ENCODE data around the gene SRPRB. TPM values are rescaled to one million over a fixed set of nuclear protein-coding genes. Genes with fewer than 3 reads are reported as not detected.

SRPRB gene
- total and polyA plus RNA-seq, 2 experiments from 2014 or later = 29.2 to 40.9 TPM

DNA sequence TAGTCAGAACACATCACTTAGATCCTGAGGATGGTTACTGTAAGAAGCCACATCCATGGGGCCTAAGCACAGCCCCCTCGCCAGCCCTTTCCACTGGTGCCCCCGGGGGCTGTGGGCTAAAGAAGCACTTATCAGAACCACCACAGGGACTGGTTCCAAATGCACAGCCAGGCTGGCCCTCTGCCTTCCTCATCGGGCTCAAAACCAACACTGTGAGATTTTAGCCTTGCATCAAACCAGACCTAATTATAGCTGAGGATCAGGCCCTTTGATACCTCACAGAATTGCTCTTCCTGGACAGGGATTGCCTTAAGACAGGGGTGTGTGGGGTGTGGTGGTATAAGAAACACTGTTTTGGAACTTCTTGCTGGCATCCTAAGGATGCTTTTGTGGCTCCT is 23.7 kb downstream of the SRPRB start:
- no peak for DNase-seq (ENCODE audit: low read depth in 1 of 2, low spot score in 1 of 2)
- TF ChIP-seq, protein P1, sequence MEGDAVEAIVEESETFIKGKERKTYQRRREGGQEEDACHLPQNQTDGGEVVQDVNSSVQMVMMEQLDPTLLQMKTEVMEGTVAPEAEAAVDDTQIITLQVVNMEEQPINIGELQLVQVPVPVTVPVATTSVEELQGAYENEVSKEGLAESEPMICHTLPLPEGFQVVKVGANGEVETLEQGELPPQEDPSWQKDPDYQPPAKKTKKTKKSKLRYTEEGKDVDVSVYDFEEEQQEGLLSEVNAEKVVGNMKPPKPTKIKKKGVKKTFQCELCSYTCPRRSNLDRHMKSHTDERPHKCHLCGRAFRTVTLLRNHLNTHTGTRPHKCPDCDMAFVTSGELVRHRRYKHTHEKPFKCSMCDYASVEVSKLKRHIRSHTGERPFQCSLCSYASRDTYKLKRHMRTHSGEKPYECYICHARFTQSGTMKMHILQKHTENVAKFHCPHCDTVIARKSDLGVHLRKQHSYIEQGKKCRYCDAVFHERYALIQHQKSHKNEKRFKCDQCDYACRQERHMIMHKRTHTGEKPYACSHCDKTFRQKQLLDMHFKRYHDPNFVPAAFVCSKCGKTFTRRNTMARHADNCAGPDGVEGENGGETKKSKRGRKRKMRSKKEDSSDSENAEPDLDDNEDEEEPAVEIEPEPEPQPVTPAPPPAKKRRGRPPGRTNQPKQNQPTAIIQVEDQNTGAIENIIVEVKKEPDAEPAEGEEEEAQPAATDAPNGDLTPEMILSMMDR (IDR thresholded peaks at IDR 0.05; ENCODE audit: low read depth, low read length) = no peak
- no peaks in the 10 kb centered on the region for H3K9me3 ChIP-seq (ENCODE audit: low read depth)
- no peaks in the 10 kb centered on the region for H3K4me1 ChIP-seq (ENCODE audit: low read depth)
- no peaks in the 10 kb centered on the region for H3K27me3 ChIP-seq
- H3K4me3 ChIP-seq = no peak overlapping the region
- H3K27ac ChIP-seq = no peak overlapping the region
- H3K36me3 ChIP-seq = no peaks in the 10 kb centered on the region

DNA sequence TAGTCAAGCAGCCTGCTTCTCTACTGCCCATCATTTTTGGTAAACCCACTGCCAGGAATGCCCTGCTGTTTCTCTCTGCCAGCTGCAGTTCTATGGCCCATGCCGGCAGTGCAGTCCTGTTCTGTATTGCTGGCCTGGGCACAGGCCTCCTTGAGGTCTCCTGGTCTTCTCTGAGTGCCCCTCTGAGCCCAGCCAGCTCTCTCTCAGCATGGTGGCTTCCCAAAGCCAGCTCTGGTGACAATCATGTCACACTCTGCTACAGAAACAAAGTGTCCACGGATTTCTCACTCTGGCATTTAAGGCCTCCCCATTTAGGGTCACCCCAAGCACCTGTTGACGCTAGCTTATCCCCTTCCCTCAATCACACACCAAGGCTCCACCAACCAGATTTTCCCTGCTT is 24.5 kb downstream of the SRPRB start:
- no peaks in the 10 kb centered on the region for H3K4me1 ChIP-seq (ENCODE audit: low read depth)
- H3K36me3 ChIP-seq = no peaks in the 10 kb centered on the region
- TF ChIP-seq, protein P1 (IDR thresholded peaks at IDR 0.05; ENCODE audit: low read depth, low read length) = no peak
- no peak for DNase-seq (ENCODE audit: low read depth in 1 of 2, low spot score in 1 of 2)
- no peak overlapping the region for H3K4me3 ChIP-seq
- H3K27ac ChIP-seq = no peak overlapping the region
- no peaks in the 10 kb centered on the region for H3K27me3 ChIP-seq
- no peaks in the 10 kb centered on the region for H3K9me3 ChIP-seq (ENCODE audit: low read depth)

DNA sequence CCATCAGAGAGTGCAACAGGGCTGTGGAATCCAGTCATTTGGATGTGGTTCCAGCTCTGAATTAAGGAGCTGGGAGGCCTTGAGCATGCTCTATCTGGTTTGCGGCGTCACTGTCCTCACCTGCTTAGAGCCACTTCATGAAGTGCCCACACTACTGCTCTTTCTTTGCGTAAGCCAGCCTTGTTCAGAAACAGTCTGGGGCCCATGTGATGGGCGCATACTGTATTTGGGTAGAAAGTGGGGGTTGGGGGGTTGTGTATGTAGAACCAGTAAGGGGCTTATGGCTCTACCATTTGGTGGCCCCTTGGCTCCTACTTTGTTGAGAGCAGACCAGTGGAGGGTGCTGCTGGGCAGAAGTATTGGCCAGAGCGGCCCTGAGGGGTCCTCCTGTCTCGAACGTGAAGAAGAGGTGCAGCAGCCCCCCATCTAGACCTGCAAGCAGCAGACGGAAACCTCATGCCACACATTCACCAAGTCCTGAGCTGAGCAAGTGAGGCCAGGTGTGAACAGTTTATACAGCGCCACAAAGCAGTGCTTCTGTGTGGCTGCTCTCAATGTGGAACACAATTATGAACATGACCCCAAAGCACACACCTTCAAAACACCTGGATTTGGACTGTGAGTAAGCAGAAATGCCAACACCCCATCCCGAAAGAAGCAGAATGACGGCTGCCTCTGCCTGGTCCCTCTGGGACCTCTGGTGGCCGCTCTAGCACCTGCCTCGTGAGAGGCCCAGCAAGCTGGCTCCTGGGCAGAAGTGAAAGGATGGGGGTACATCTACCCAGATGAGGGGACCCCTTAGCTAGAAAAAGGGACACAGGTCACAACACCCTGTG is 26.6 kb downstream of the SRPRB start:
- no peaks in the 10 kb centered on the region for H3K4me1 ChIP-seq (ENCODE audit: low read depth)
- no peaks in the 10 kb centered on the region for H3K9me3 ChIP-seq (ENCODE audit: low read depth)
- no peaks in the 10 kb centered on the region for H3K36me3 ChIP-seq
- H3K27me3 ChIP-seq = no peaks in the 10 kb centered on the region
- H3K4me3 ChIP-seq = no peak overlapping the region
- no peak overlapping the region for H3K27ac ChIP-seq
- no peak for DNase-seq (ENCODE audit: low read depth in 1 of 2, low spot score in 1 of 2)
- TF ChIP-seq, protein P1 (IDR thresholded peaks at IDR 0.05; ENCODE audit: low read depth, low read length) = no peak

DNA sequence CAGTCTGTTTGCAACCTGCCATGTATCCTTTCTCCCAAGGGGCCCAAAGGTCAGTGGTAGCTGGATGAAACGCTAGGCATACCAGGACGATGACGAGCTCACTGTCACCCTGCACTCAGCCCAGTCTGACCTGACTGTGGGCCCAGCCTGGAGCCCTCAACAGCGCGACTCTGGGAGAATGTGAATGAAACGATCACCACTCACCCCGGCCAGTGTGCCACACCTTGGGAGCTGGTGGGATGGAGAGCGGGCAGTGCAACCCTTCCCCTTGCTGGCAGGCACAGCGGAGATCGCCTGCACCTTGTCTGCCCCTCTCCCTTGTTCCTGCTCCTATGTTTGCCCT is 27.2 kb downstream of the SRPRB start:
- no peak for DNase-seq (ENCODE audit: low read depth in 1 of 2, low spot score in 1 of 2)
- Histone ChIP-seq H3K4me1 (ENCODE audit: low read depth) (no peaks in the 10 kb centered on the region), H3K27me3 (no peaks in the 10 kb centered on the region), H3K27ac (no peak overlapping the region), H3K9me3 (ENCODE audit: low read depth) (no peaks in the 10 kb centered on the region), H3K4me3 (no peak overlapping the region), H3K36me3 (no peaks in the 10 kb centered on the region)
- TF ChIP-seq, protein P1 (IDR thresholded peaks at IDR 0.05; ENCODE audit: low read depth, low read length) = no peak

DNA sequence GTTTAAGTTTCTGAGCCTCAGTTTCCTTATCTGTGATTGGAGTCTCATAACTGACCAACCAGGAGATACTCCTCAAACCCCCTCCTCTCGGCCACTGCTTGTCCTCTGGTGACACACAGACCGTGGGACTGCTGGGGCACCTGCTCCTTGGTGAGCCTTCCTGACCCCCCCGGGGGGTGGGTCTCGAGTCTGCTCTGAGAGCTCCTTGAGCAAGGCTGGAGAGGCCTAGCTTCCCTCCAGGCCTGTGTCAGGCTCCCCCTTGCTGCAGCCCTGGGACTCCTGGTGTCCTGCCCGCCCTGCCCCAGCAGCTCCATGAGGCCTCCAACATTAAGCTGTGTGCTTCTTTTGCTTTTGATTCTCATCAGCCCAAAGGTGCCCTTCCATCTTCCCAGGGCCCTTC is 27.7 kb downstream of the SRPRB start:
- Histone ChIP-seq H3K27me3 (no peaks in the 10 kb centered on the region), H3K36me3 (no peaks in the 10 kb centered on the region), H3K9me3 (ENCODE audit: low read depth) (no peaks in the 10 kb centered on the region), H3K27ac (no peak overlapping the region), H3K4me3 (no peak overlapping the region), H3K4me1 (ENCODE audit: low read depth) (no peaks in the 10 kb centered on the region)
- no peak for DNase-seq (ENCODE audit: low read depth in 1 of 2, low spot score in 1 of 2)
- TF ChIP-seq, protein P1 (IDR thresholded peaks at IDR 0.05; ENCODE audit: low read depth, low read length) = no peak

Measured in cardiac muscle cell (in vitro differentiated cells and primary cell).